Fibroblast of lung (primary cell): ENCODE measurements around the gene NEGR1. TPM values are rescaled to one million over a fixed set of nuclear protein-coding genes. Genes with fewer than 3 reads are reported as not detected.

Source experiments
- DNase-seq, 2 donors: peaks; one replicate each; pipeline versions ENCODE4 v3.0.0 to v3.0.0-alpha.2; 2010; ENCODE audit warnings: low read depth in 2 of 2
- H2AFZ ChIP-seq: 2 replicates; pipeline ENCODE4 v1.5.1; 2012; ENCODE audit warnings: low read length, control low read depth, inconsistent platforms
- H3K27ac ChIP-seq: 2 replicates; pipeline ENCODE4 v1.5.1; 2011; ENCODE audit warnings: low read length, control low read depth; ENCODE audit not compliant: insufficient read depth
- H3K27me3 ChIP-seq: 2 replicates; pipeline ENCODE4 v1.5.1; 2011; ENCODE audit warnings: mild to moderate bottlenecking, low read length; ENCODE audit not compliant: control insufficient read depth, insufficient read depth
- H3K36me3 ChIP-seq: 2 replicates; pipeline ENCODE4 v1.5.1; 2011; ENCODE audit warnings: low read length; ENCODE audit not compliant: control insufficient read depth, insufficient read depth
- H3K4me1 ChIP-seq: 2 replicates; pipeline ENCODE4 v1.5.1; 2011; ENCODE audit warnings: low read length; ENCODE audit not compliant: control insufficient read depth, insufficient read depth; ENCODE audit errors: extremely low read depth
- H3K4me2 ChIP-seq: 2 replicates; pipeline ENCODE4 v1.5.1; 2011; ENCODE audit warnings: low read length, control low read depth; ENCODE audit not compliant: insufficient read depth; ENCODE audit errors: extremely low read depth
- H3K4me3 ChIP-seq, 4 experiments: fragments of 200-600 bp in 1 of 4; sonication (generic) in 1 of 4; replicated peaks in 1 of 4; 2 replicates each; pipeline ENCODE4 v1.5.1; 2011 to 2016; ENCODE audit warnings: low read length in 4 of 4, low read depth in 3 of 4, mild to moderate bottlenecking in 3 of 4, control low read depth in 2 of 4, inconsistent platforms in 1 of 4, mixed read lengths in 1 of 4; ENCODE audit not compliant: insufficient read depth in 1 of 4; ENCODE audit errors: control extremely low read depth in 1 of 4
- H3K79me2 ChIP-seq: 2 replicates; pipeline ENCODE4 v1.5.1; 2012; ENCODE audit warnings: mild to moderate bottlenecking, low read length, inconsistent platforms; ENCODE audit not compliant: control insufficient read depth, insufficient read depth
- H3K9ac ChIP-seq: 2 replicates; pipeline ENCODE4 v1.5.1; 2011; ENCODE audit warnings: mild to moderate bottlenecking, low read length, control low read depth; ENCODE audit not compliant: insufficient read depth
- H3K9me3 ChIP-seq: 2 replicates; pipeline ENCODE4 v1.5.1; 2012; ENCODE audit warnings: low read depth, low read length; ENCODE audit not compliant: control insufficient read depth, insufficient read depth
- H4K20me1 ChIP-seq: 2 replicates; pipeline ENCODE4 v1.5.1; 2011; ENCODE audit warnings: low read length; ENCODE audit not compliant: control insufficient read depth, insufficient read depth; ENCODE audit errors: extremely low read depth
- CTCF ChIP-seq, 2 donors: IDR thresholded peaks in 1 of 2; conservative IDR thresholded peaks in 1 of 2; 1 replicate in 1 of 2; 2 replicates in 1 of 2; pipeline ENCODE4 v1.5.1; 2011 to 2012; ENCODE audit warnings: low read length in 2 of 2, control low read depth in 1 of 2, inconsistent platforms in 1 of 2, low read depth in 1 of 2, mild to moderate bottlenecking in 1 of 2
- EZH2 ChIP-seq: IDR thresholded peaks from 2 replicates; pipeline ENCODE4 v1.5.1; 2012; ENCODE audit warnings: low read length, control low read depth, mild to moderate bottlenecking; ENCODE audit errors: missing control alignments
- polyA plus RNA-seq, 2 donors: library from polyadenylated mRNA; depleted of rRNA in 1 of 2; stranded (reverse) in 1 of 2; unstranded in 1 of 2; fragments of >200 nt; gene quantifications; 2 replicates each; pipeline ENCODE4 v1.2.1, GENCODE V29; 2011 to 2012; ENCODE audit warnings: missing spikeins in 1 of 2
- total RNA-seq: library from RNA; depleted of rRNA; stranded (reverse); fragments of >200 nt; gene quantifications from 2 replicates; pipeline ENCODE4 v1.2.1, GENCODE V29; 2014

Gene NEGR1
- total and polyA plus RNA-seq, 2 donors (not counting 1 experiment from before 2014, with no cell fraction given): 3.1 to 9.4 TPM

- DNase-seq: no peak
- Histone ChIP-seq H3K9me3 (no peaks in the 10 kb centered on the region), H3K4me2 (peak overlapping the region; percentile 73), H3K9ac (no peak overlapping the region), H4K20me1 (no peaks in the 10 kb centered on the region), H3K27me3 (no peaks in the 10 kb centered on the region), H2AFZ (no peak overlapping the region), H3K79me2 (no peaks in the 10 kb centered on the region), H3K36me3 (no peaks in the 10 kb centered on the region), H3K4me3 (peak overlapping the region in 1 of 4 experiments; percentile 52), H3K4me1 (no peaks in the 10 kb centered on the region), H3K27ac (no peak overlapping the region)
- TF ChIP-seq EZH2: no peak
- no peak for TF ChIP-seq CTCF (conservative IDR thresholded peaks at IDR 0.05 in 1 of 2, IDR thresholded peaks at IDR 0.05 in 1 of 2; ENCODE audit: low read depth in 1 of 2, low read length in 2 of 2)
Measured at GRCh38 chr1:72280131-72280530, 2.2 kb downstream of the NEGR1 start.

- Histone ChIP-seq H3K79me2 (no peaks in the 10 kb centered on the region), H3K27me3 (no peaks in the 10 kb centered on the region), H3K9me3 (no peaks in the 10 kb centered on the region), H3K4me3 (no peak overlapping the region), H3K4me2 (no peak overlapping the region), H3K9ac (no peak overlapping the region), H3K36me3 (no peaks in the 10 kb centered on the region), H3K27ac (no peak overlapping the region), H3K4me1 (no peaks in the 10 kb centered on the region), H2AFZ (no peak overlapping the region), H4K20me1 (no peaks in the 10 kb centered on the region)
- no peak for TF ChIP-seq EZH2
- no peak for TF ChIP-seq CTCF (conservative IDR thresholded peaks at IDR 0.05 in 1 of 2, IDR thresholded peaks at IDR 0.05 in 1 of 2; ENCODE audit: low read depth in 1 of 2, low read length in 2 of 2)
- no peak for DNase-seq
Measured at GRCh38 chr1:72278461-72278860, 3.9 kb downstream of the NEGR1 start.

- Histone ChIP-seq H3K27me3 (no peaks in the 10 kb centered on the region), H3K4me2 (no peak overlapping the region), H2AFZ (no peak overlapping the region), H4K20me1 (no peaks in the 10 kb centered on the region), H3K4me3 (no peak overlapping the region), H3K9ac (no peak overlapping the region), H3K79me2 (no peaks in the 10 kb centered on the region), H3K4me1 (no peaks in the 10 kb centered on the region), H3K9me3 (no peaks in the 10 kb centered on the region), H3K36me3 (no peaks in the 10 kb centered on the region), H3K27ac (no peak overlapping the region)
- no peak for DNase-seq
- TF ChIP-seq EZH2 (no peak), CTCF (conservative IDR thresholded peaks at IDR 0.05 in 1 of 2, IDR thresholded peaks at IDR 0.05 in 1 of 2; ENCODE audit: low read depth in 1 of 2, low read length in 2 of 2) (no peak)
Measured at GRCh38 chr1:72271555-72272085, 10.7 kb downstream of the NEGR1 start.
